Middle frontal gyrus (tissue), 1 donor: ENCODE measurements around the gene GOSR1.
"Not testable (repeated sequence)": the region's sequence is repeated elsewhere in the genome, so short reads cannot be mapped to it uniquely, and the experiment has no call there.

Experiments
- DNase-seq: peaks from one replicate; pipeline ENCODE4 v3.0.0-alpha.2; 2015; ENCODE audit warnings: low spot score; ENCODE audit errors: extremely low spot score

Gene GOSR1

GRCh38 chr17:30560117-30561026, 83.2 kb downstream of the GOSR1 start:
- not testable (repeated sequence) for DNase-seq

- not testable (repeated sequence) for DNase-seq
Observed at GRCh38 chr17:30561766-30562165, 84.6 kb downstream of the GOSR1 start.

- DNase-seq, result not testable (repeated sequence)
Observed at GRCh38 chr17:30563131-30563904, 86.1 kb downstream of the GOSR1 start.

- not testable (repeated sequence) for DNase-seq
Observed at GRCh38 chr17:30563905-30564390, 86.7 kb downstream of the GOSR1 start.

GRCh38 chr17:30564422-30565072, 87.3 kb downstream of the GOSR1 start:
- not testable (repeated sequence) for DNase-seq

GRCh38 chr17:30565073-30565935, 88.1 kb downstream of the GOSR1 start:
- no peak for DNase-seq

GRCh38 chr17:30566104-30566503, 88.9 kb downstream of the GOSR1 start:
- not testable (repeated sequence) for DNase-seq

GRCh38 chr17:30566516-30567225, 89.5 kb downstream of the GOSR1 start:
- not testable (repeated sequence) for DNase-seq

GRCh38 chr17:30567231-30568116, 90.3 kb downstream of the GOSR1 start:
- no peak for DNase-seq

GRCh38 chr17:30568117-30568430, 90.9 kb downstream of the GOSR1 start:
- DNase-seq, result no peak

GRCh38 chr17:30569531-30570175, 92.4 kb downstream of the GOSR1 start:
- DNase-seq, result not testable (repeated sequence)

GRCh38 chr17:30570191-30570590, 93.0 kb downstream of the GOSR1 start:
- no peak for DNase-seq

- DNase-seq, result no peak
Observed at GRCh38 chr17:30570596-30571265, 93.5 kb downstream of the GOSR1 start.

- not testable (repeated sequence) for DNase-seq
Observed at GRCh38 chr17:30571404-30571803, 94.2 kb downstream of the GOSR1 start.

- no peak for DNase-seq
Observed at GRCh38 chr17:30571921-30572320, 94.7 kb downstream of the GOSR1 start.

- not testable (repeated sequence) for DNase-seq
Observed at GRCh38 chr17:30572651-30573554, 95.7 kb downstream of the GOSR1 start.

GRCh38 chr17:30573603-30574175, 96.5 kb downstream of the GOSR1 start:
- no peak for DNase-seq
